ENCODE measurements around the gene ELOA. TPM values are rescaled to one million over a fixed set of nuclear protein-coding genes. Genes with fewer than 3 reads are reported as not detected.
"Not testable (repeated sequence)": the region's sequence is repeated elsewhere in the genome, so short reads cannot be mapped to it uniquely, and the experiment has no call there.

ELOA gene
- total and polyA plus RNA-seq, 2 experiments from 2014 or later, result 44.3 to 50.1 TPM

GRCh38 chr1:23777979-23778814, 34.9 kb downstream of the ELOA start, which contains the start of gene PITHD1:
PITHD1 (plus strand) TSS chr1:23778418; CDS start chr1:23778516, 98 bp downstream.
- Histone ChIP-seq H3K4me2 (ENCODE audit: unreplicated experiment) (peak within 1 kb of the TSS; percentile 96), H3F3A (ENCODE audit: insufficient read depth) (peaks cover 17% of the 10 kb centered on the region), H3K36me3 (ENCODE audit: low read depth) (no peaks in the 10 kb centered on the region), H3K27me3 (replicated peaks; ENCODE audit: insufficient read depth) (no peaks in the 10 kb centered on the region), H2AFZ (peak within 1 kb of the TSS; percentile 88), H3K27ac (peak within 1 kb of the TSS; percentile 86), H3K9me2 (ENCODE audit: insufficient read depth) (no peaks in the 10 kb centered on the region), H3K9me3 (ENCODE audit: low read depth) (no peaks in the 10 kb centered on the region), H3K4me3 (peak within 1 kb of the TSS; percentile 80), H3K9ac (peak within 1 kb of the TSS; percentile 89), H3K4me1 (ENCODE audit: insufficient read depth) (peaks cover 22% of the 10 kb centered on the region), H3K79me2 (ENCODE audit: insufficient read depth) (peaks cover 65% of the 10 kb centered on the region), H4K20me1 (ENCODE audit: insufficient read depth) (no peaks in the 10 kb centered on the region)
- in situ Hi-C loops (cut with MboI), result no loop called here
- 1 to 2% methylated on average over 48 to 81 of the region's 91 CpGs for WGBS, 2 experiments (ENCODE audit: low coverage in 1 of 2, low lambda C conversion rate in 2 of 2, missing lambda C conversion rate in 2 of 2)
- no peak for TF ChIP-seq EZH2 (IDR thresholded peaks at IDR 0.05; ENCODE audit: insufficient read depth, poor library complexity, severe bottlenecking)
- TF ChIP-seq EZH2phosphoT487 (IDR thresholded peaks at IDR 0.05; ENCODE audit: insufficient read depth, low read depth), result no peak
- DNase-seq, result peak; percentile 95

GRCh38 chr1:23779826-23780371, 36.6 kb downstream of the ELOA start:
- Histone ChIP-seq H3K9me3 (ENCODE audit: low read depth) (no peaks in the 10 kb centered on the region), H3K4me1 (ENCODE audit: insufficient read depth) (peaks cover 22% of the 10 kb centered on the region), H3K27me3 (replicated peaks; ENCODE audit: insufficient read depth) (no peaks in the 10 kb centered on the region), H2AFZ (no peak overlapping the region), H4K20me1 (ENCODE audit: insufficient read depth) (no peaks in the 10 kb centered on the region), H3K27ac (peak overlapping the region; percentile 86), H3K79me2 (ENCODE audit: insufficient read depth) (peaks cover 73% of the 10 kb centered on the region), H3K36me3 (ENCODE audit: low read depth) (0 out of 2 replicates have a peak, but pooled peaks cover 6% of the 10 kb centered on the region), H3F3A (ENCODE audit: insufficient read depth) (peaks cover 17% of the 10 kb centered on the region), H3K4me3 (peak overlapping the region; percentile 80), H3K9ac (peak overlapping the region; percentile 89), H3K9me2 (ENCODE audit: insufficient read depth) (no peaks in the 10 kb centered on the region), H3K4me2 (ENCODE audit: unreplicated experiment) (peak overlapping the region; percentile 95)
- no peak for TF ChIP-seq EZH2phosphoT487 (IDR thresholded peaks at IDR 0.05; ENCODE audit: insufficient read depth, low read depth)
- TF ChIP-seq EZH2 (IDR thresholded peaks at IDR 0.05; ENCODE audit: insufficient read depth, poor library complexity, severe bottlenecking), result no peak
- 6 to 10% methylated on average over 3 of the region's 3 CpGs for WGBS, 2 experiments (ENCODE audit: low coverage in 1 of 2, low lambda C conversion rate in 2 of 2, missing lambda C conversion rate in 2 of 2)
- in situ Hi-C loops (cut with MboI), result no loop called here
- DNase-seq, result peak; percentile 88

GRCh38 chr1:23783141-23783540, 39.9 kb downstream of the ELOA start:
- peaks cover 26% of the 10 kb centered on the region for H3K36me3 ChIP-seq (ENCODE audit: low read depth)
- H4K20me1 ChIP-seq (ENCODE audit: insufficient read depth); H3K9ac ChIP-seq; DNase-seq; H3K27me3 ChIP-seq (replicated peaks; ENCODE audit: insufficient read depth); H3K4me3 ChIP-seq; H3K9me3 ChIP-seq (ENCODE audit: low read depth); H3K27ac ChIP-seq; H3K4me2 ChIP-seq (ENCODE audit: unreplicated experiment); in situ Hi-C loops (cut with MboI); H3K9me2 ChIP-seq (ENCODE audit: insufficient read depth); H2AFZ ChIP-seq: not testable (repeated sequence)
- peaks cover 64% of the 10 kb centered on the region for H3K79me2 ChIP-seq (ENCODE audit: insufficient read depth)
- H3F3A ChIP-seq (ENCODE audit: insufficient read depth), result peaks cover 20% of the 10 kb centered on the region
- 88 to 89% methylated on average over 11 of the region's 11 CpGs for WGBS, 2 experiments (ENCODE audit: low coverage in 1 of 2, low lambda C conversion rate in 2 of 2, missing lambda C conversion rate in 2 of 2)
- H3K4me1 ChIP-seq (ENCODE audit: insufficient read depth), result peaks cover 16% of the 10 kb centered on the region

- WGBS, 2 experiments (ENCODE audit: low coverage in 1 of 2, low lambda C conversion rate in 2 of 2, missing lambda C conversion rate in 2 of 2), result 98% methylated on average over 4 of the region's 4 CpGs
- no peak overlapping the region for H2AFZ ChIP-seq
Measured at GRCh38 chr1:23784846-23785245, 41.6 kb downstream of the ELOA start.

More at GRCh38 chr1:23784846-23785245, 41.6 kb downstream of the ELOA start:
- no peak overlapping the region for H3K27ac ChIP-seq
- no peaks in the 10 kb centered on the region for H3K9me3 ChIP-seq (ENCODE audit: low read depth)
- no peak overlapping the region for H3K4me2 ChIP-seq (ENCODE audit: unreplicated experiment)
- H3K9me2 ChIP-seq (ENCODE audit: insufficient read depth), result no peaks in the 10 kb centered on the region
- H3K27me3 ChIP-seq (replicated peaks; ENCODE audit: insufficient read depth), result no peaks in the 10 kb centered on the region
- H4K20me1 ChIP-seq (ENCODE audit: insufficient read depth), result no peaks in the 10 kb centered on the region
- TF ChIP-seq EZH2phosphoT487 (IDR thresholded peaks at IDR 0.05; ENCODE audit: insufficient read depth, low read depth) (no peak), EZH2 (IDR thresholded peaks at IDR 0.05; ENCODE audit: insufficient read depth, poor library complexity, severe bottlenecking) (no peak)
- DNase-seq, result no peak
- H3K9ac ChIP-seq, result no peak overlapping the region
- H3K79me2 ChIP-seq (ENCODE audit: insufficient read depth), result peaks cover 58% of the 10 kb centered on the region
- peaks cover 24% of the 10 kb centered on the region for H3F3A ChIP-seq (ENCODE audit: insufficient read depth)
- peaks cover 7% of the 10 kb centered on the region for H3K4me1 ChIP-seq (ENCODE audit: insufficient read depth)
- H3K36me3 ChIP-seq (ENCODE audit: low read depth), result peaks cover 28% of the 10 kb centered on the region
- H3K4me3 ChIP-seq, result no peak overlapping the region
- in situ Hi-C loops (cut with MboI), result no loop called here
